Endothelial cell of umbilical vein (primary cell): ENCODE data around the gene RMC1. TPM values are rescaled to one million over a fixed set of nuclear protein-coding genes. Genes with fewer than 3 reads are reported as not detected.

Experiments used
- BruUV-seq: library from RNA; stranded (reverse); fragments of 400-500 nt; replicated peaks from 2 replicates; lab custom pipeline; 2021; lab: Mats Ljungman, UMichigan
- CTCF ChIA-PET: fragments of 300-600, 350-600 bp; sonication (Branson Sonifier 250); formaldehyde crosslinking; loops from one replicate; lab custom pipeline; 2021; ENCODE audit warnings: antibody characterized with exemption, inconsistent platforms; lab: Charles Lee
- POLR2A ChIA-PET: fragments of 300-600, 350-600 bp; sonication (Branson Sonifier 250); formaldehyde crosslinking; loops from one replicate; lab custom pipeline; 2021; ENCODE audit warnings: antibody characterized with exemption, inconsistent platforms; lab: Charles Lee
- DNase-seq: peaks from one replicate; pipeline ENCODE4 v3.0.0-alpha.2; 2011; ENCODE audit warnings: low read depth, low spot score
- FAIRE-seq: peaks from 2 replicates; lab custom pipeline; 2011; peaks lifted over from hg19 to GRCh38; lab: Jason Lieb, UNC
- H2AFZ ChIP-seq: 2 replicates; pipeline ENCODE4 v1.6.0; 2012; ENCODE audit warnings: low read depth, low read length, control low read depth, inconsistent platforms
- H3K27ac ChIP-seq: 2 replicates; pipeline ENCODE4 v1.5.1; 2011; ENCODE audit warnings: low read depth, mild to moderate bottlenecking, control low read depth, low read length, moderate library complexity; ENCODE audit not compliant: insufficient read depth
- H3K27me3 ChIP-seq, 2 experiments: 2 replicates each; pipeline versions ENCODE4 v1.6.0 to v1.6.1; 2011; ENCODE audit warnings: low read length in 2 of 2, mixed read lengths in 1 of 2; ENCODE audit not compliant: control insufficient read depth in 2 of 2, insufficient read depth in 2 of 2
- H3K36me3 ChIP-seq, 2 experiments: 2 replicates in 1 of 2; 3 replicates in 1 of 2; pipeline ENCODE4 v1.5.1; 2011; ENCODE audit warnings: low read length in 2 of 2, mild to moderate bottlenecking in 1 of 2, moderate library complexity in 1 of 2; ENCODE audit not compliant: control insufficient read depth in 2 of 2, insufficient read depth in 2 of 2; ENCODE audit errors: extremely low read depth in 1 of 2
- H3K4me1 ChIP-seq: 3 replicates; pipeline ENCODE4 v1.5.1; 2011; ENCODE audit warnings: mild to moderate bottlenecking, low read length; ENCODE audit not compliant: control insufficient read depth, insufficient read depth; ENCODE audit errors: extremely low read depth
- H3K4me2 ChIP-seq: 2 replicates; pipeline ENCODE4 v1.6.1; 2011; ENCODE audit warnings: low read length, control low read depth, mixed read lengths; ENCODE audit not compliant: insufficient read depth
- H3K4me3 ChIP-seq, 3 experiments: fragments of 200-600 bp in 1 of 3; sonication (generic), shearing (Covaris generic) in 1 of 3; replicated peaks in 1 of 3; 2 replicates each; pipeline ENCODE4 v1.5.1; 2011 to 2016; ENCODE audit warnings: control low read depth in 3 of 3, low read length in 3 of 3, mild to moderate bottlenecking in 2 of 3, inconsistent platforms in 1 of 3, low read depth in 1 of 3, moderate library complexity in 1 of 3; ENCODE audit not compliant: insufficient read depth in 1 of 3
- H3K79me2 ChIP-seq: 2 replicates; pipeline ENCODE4 v1.6.0; 2012; ENCODE audit warnings: low read length, inconsistent platforms; ENCODE audit not compliant: control insufficient read depth, insufficient read depth
- H3K9ac ChIP-seq: replicated peaks from 2 replicates; pipeline ENCODE3; 2011; ENCODE audit warnings: low read length, control low read depth; ENCODE audit not compliant: insufficient read depth; ENCODE audit errors: extremely low read depth
- H3K9me1 ChIP-seq: replicated peaks from 3 replicates; pipeline ENCODE4 v1.6.0; 2011; ENCODE audit warnings: mild to moderate bottlenecking, low read length; ENCODE audit not compliant: control insufficient read depth, insufficient read depth; ENCODE audit errors: extremely low read depth
- H3K9me3 ChIP-seq: replicated peaks from 2 replicates; pipeline ENCODE4 v1.5.1; 2012; ENCODE audit warnings: low read length, inconsistent platforms; ENCODE audit not compliant: control insufficient read depth, insufficient read depth
- H4K20me1 ChIP-seq: replicated peaks from 2 replicates; pipeline ENCODE3; 2011; ENCODE audit warnings: mild to moderate bottlenecking, low read length; ENCODE audit not compliant: control insufficient read depth, insufficient read depth; ENCODE audit errors: extremely low read depth
- EZH2 ChIP-seq: IDR thresholded peaks from 2 replicates; pipeline ENCODE4 v1.6.1; 2012; ENCODE audit warnings: borderline replicate concordance, low read depth, mild to moderate bottlenecking, moderate library complexity, low read length, inconsistent platforms; ENCODE audit not compliant: severe bottlenecking
- FOS ChIP-seq: IDR thresholded peaks from 2 replicates; pipeline ENCODE4 v1.6.1; 2011; ENCODE audit warnings: mild to moderate bottlenecking, low read length, moderate library complexity, borderline replicate concordance; ENCODE audit not compliant: insufficient read depth
- GATA2 ChIP-seq: IDR thresholded peaks from 2 replicates; pipeline ENCODE4 v1.7.0; 2011; ENCODE audit warnings: low read depth, mild to moderate bottlenecking, moderate library complexity, mixed read lengths, low read length; ENCODE audit not compliant: insufficient read length, insufficient read depth
- JUN ChIP-seq: IDR thresholded peaks from 2 replicates; pipeline ENCODE4 v1.6.1; 2011; ENCODE audit warnings: borderline replicate concordance, low read depth; ENCODE audit not compliant: insufficient read length, insufficient read depth
- MYC ChIP-seq: IDR thresholded peaks from one replicate; pipeline ENCODE4 v1.6.1; 2011; ENCODE audit warnings: mild to moderate bottlenecking, low read depth, low read length
- POLR2A ChIP-seq: IDR thresholded peaks from 2 replicates; pipeline ENCODE4 v1.6.1; 2012; ENCODE audit warnings: low read depth, mild to moderate bottlenecking, control low read depth, low read length
- POLR2AphosphoS5 ChIP-seq: IDR thresholded peaks from 2 replicates; pipeline ENCODE4 v1.6.1; 2012; ENCODE audit warnings: low read depth, mild to moderate bottlenecking, control low read depth, low read length, moderate library complexity; ENCODE audit not compliant: insufficient read depth
- dilution Hi-C: fragments of 300-500 bp; cut with MboI; formaldehyde crosslinking; loops from one replicate; pipeline ENCODE4 v1.15.0; 2019; ENCODE audit warnings: low sequenced_read_pairs; ENCODE audit not compliant: extremely low pct_ligation_motif_present
- intact Hi-C: fragments of 100-400 bp; cut with micrococcal nuclease; formaldehyde crosslinking; loops from one replicate; pipeline ENCODE4 v1.10.0; 2022
- polyA plus RNA-seq, 4 experiments: library from polyadenylated mRNA; depleted of rRNA in 3 of 4; stranded (reverse) in 3 of 4; unstranded in 1 of 4; fragments of >200 nt; gene quantifications; 2 replicates each; pipeline versions ENCODE4 v1.2.1 to v1.2.3, GENCODE V29; 2011 to 2012; ENCODE audit warnings: missing spikeins in 1 of 4
- total RNA-seq: library from RNA; stranded (reverse); gene quantifications from 2 replicates; pipeline ENCODE4 v1.2.3, GENCODE V29; 2021
- TF ChIP-seq, protein P1 (sequence below), 2 donors: IDR thresholded peaks; 1 replicate in 1 of 2; 2 replicates in 1 of 2; pipeline ENCODE4 v1.5.1; 2011; ENCODE audit warnings: low read length in 2 of 2, mild to moderate bottlenecking in 2 of 2, moderate library complexity in 2 of 2, control low read depth in 1 of 2, inconsistent platforms in 1 of 2, low read depth in 1 of 2; ENCODE audit not compliant: insufficient read depth in 1 of 2; ENCODE audit errors: extremely low read depth in 1 of 2
- TF ChIP-seq, protein P2 (sequence below): IDR thresholded peaks from 2 replicates; pipeline ENCODE4 v1.6.1; 2011; ENCODE audit not compliant: insufficient read depth, insufficient read length

Gene RMC1
- total and polyA plus RNA-seq, 2 donors (not counting 3 experiments of a cell fraction or from before 2014, with no cell fraction given): 26.2 to 29.7 TPM

DNA sequence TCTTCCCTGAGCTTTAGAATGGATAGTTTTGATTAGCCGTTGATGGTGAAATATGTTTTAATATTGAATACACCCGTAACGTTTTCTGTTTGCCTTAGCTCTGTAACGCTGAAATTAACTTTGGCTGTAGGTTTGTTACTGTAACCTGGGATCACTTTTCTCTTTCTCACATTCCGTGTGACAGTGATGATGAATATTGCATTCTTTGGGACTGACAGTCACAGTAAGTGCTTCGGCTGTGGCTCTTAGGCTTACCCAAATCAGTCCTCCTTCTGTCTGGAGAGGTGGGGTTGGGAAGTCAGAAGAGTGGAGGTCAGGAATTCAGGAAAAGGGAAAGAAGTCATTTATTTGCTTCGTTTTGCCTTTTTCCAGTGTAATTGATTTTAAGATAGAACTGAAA is 18.0 kb downstream of the RMC1 start:
- H3K27ac ChIP-seq: no peak overlapping the region
- intact Hi-C loops: no loop called here
- CTCF ChIA-PET: no interaction called here

More for the DNA sequence above, 18.0 kb downstream of the RMC1 start:
- H3K4me1 ChIP-seq: peaks cover 26% of the 10 kb centered on the region
- FAIRE-seq: no peak
- BruUV-seq: no TSS peak
- no peak overlapping the region for H3K4me3 ChIP-seq
- no peaks in the 10 kb centered on the region for H3K27me3 ChIP-seq
- dilution Hi-C loops: no loop called here
- H3K9me1 ChIP-seq: no peaks in the 10 kb centered on the region
- peaks cover 10 to 26% of the 10 kb centered on the region in 2 experiments for H3K36me3 ChIP-seq
- DNase-seq: no peak
- H4K20me1 ChIP-seq: no peaks in the 10 kb centered on the region
- H3K4me2 ChIP-seq: no peak overlapping the region
- no peak overlapping the region for H3K9ac ChIP-seq
- no peaks in the 10 kb centered on the region for H3K79me2 ChIP-seq
- H3K9me3 ChIP-seq: no peaks in the 10 kb centered on the region
- TF ChIP-seq, protein P1, sequence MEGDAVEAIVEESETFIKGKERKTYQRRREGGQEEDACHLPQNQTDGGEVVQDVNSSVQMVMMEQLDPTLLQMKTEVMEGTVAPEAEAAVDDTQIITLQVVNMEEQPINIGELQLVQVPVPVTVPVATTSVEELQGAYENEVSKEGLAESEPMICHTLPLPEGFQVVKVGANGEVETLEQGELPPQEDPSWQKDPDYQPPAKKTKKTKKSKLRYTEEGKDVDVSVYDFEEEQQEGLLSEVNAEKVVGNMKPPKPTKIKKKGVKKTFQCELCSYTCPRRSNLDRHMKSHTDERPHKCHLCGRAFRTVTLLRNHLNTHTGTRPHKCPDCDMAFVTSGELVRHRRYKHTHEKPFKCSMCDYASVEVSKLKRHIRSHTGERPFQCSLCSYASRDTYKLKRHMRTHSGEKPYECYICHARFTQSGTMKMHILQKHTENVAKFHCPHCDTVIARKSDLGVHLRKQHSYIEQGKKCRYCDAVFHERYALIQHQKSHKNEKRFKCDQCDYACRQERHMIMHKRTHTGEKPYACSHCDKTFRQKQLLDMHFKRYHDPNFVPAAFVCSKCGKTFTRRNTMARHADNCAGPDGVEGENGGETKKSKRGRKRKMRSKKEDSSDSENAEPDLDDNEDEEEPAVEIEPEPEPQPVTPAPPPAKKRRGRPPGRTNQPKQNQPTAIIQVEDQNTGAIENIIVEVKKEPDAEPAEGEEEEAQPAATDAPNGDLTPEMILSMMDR (IDR thresholded peaks at IDR 0.05; ENCODE audit: extremely low read depth in 1 of 2, insufficient read depth in 1 of 2, low read depth in 1 of 2, low read length in 2 of 2): no peak
- TF ChIP-seq GATA2 (no peak), JUN (no peak), MYC (no peak), POLR2A (no peak), POLR2AphosphoS5 (no peak), EZH2 (no peak), FOS (no peak)
- TF ChIP-seq, protein P2, sequence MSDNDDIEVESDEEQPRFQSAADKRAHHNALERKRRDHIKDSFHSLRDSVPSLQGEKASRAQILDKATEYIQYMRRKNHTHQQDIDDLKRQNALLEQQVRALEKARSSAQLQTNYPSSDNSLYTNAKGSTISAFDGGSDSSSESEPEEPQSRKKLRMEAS: no peak
- POLR2A ChIA-PET: no interaction called here
- H2AFZ ChIP-seq: no peak overlapping the region
